Measurements from ENCODE around the gene IL22RA1. TPM values are rescaled to one million over a fixed set of nuclear protein-coding genes. Genes with fewer than 3 reads are reported as not detected.

The IL22RA1 gene
- total RNA-seq, 2 experiments from 2014 or later, result not detected

- H3K27me3 Mint-ChIP-seq (ENCODE audit: low read depth), result no peaks in the 10 kb centered on the region
- H3K4me3 Mint-ChIP-seq, result no peak overlapping the region
- H3K36me3 Mint-ChIP-seq (ENCODE audit: low read depth), result no peaks in the 10 kb centered on the region
- no peaks in the 10 kb centered on the region for H3K9me3 Mint-ChIP-seq (ENCODE audit: insufficient read depth)
- H3K4me1 Mint-ChIP-seq (ENCODE audit: low read depth), result no peaks in the 10 kb centered on the region
- ATAC-seq, result no peak
- DNase-seq, result no peak
- H3K27ac Mint-ChIP-seq, result no peak overlapping the region
- CTCF ChIA-PET, result interaction anchor here (2.7 to 4.7 kb wide), 2 partner anchors 30 kb away, joined by 15 to 19 read pairs; no protein-coding TSS in a partner anchor
- POLR2A ChIA-PET, result no interaction called here
These were observed 37.7 kb upstream of the IL22RA1 start for GRCh38 chr1:24180676-24181075.

DNA sequence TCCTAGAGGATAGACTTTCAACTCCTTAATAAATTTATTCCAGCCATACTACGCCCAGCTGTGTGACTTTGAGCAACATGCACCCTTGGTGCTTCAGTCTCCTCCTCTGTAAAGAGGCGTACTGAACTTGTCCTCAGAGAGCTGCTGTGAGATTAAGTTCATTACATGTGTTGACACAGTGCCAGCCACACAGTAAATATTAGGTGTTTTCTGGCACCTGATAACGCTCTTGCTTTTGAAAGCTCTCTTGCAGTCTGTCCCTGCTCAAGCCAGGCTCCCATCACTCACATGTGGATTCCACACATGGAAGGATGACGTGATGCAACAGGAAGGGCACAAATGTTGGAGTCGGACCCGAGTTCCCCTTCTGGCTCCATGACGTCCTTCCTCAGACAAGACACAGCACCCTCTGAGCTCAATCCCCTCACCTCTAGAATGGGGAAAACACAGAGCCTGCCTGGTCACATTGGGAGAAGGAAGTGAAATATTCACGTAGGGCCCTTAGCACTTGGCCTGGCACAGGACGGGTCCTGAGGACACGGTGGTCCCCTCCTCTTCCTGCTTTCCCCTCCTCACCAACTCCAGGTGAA, 36.4 kb upstream of the IL22RA1 start:
- ATAC-seq, result no peak

GRCh38 chr1:24178407-24178806, 35.5 kb upstream of the IL22RA1 start:
- peaks cover 2% of the 10 kb centered on the region for H3K27me3 Mint-ChIP-seq (ENCODE audit: low read depth)
- ChIA-PET CTCF (interaction anchor here (1.6 to 4.7 kb wide), 3 partner anchors 23 to 107 kb away, joined by 4 to 19 read pairs (median 4); no protein-coding TSS in a partner anchor), POLR2A (no interaction called here)
- H3K27ac Mint-ChIP-seq, result no peak overlapping the region
- no peaks in the 10 kb centered on the region for H3K4me1 Mint-ChIP-seq (ENCODE audit: low read depth)
- no peak overlapping the region for H3K4me3 Mint-ChIP-seq
- DNase-seq (no peak), ATAC-seq (no peak)
- H3K9me3 Mint-ChIP-seq (ENCODE audit: insufficient read depth), result no peaks in the 10 kb centered on the region
- no peaks in the 10 kb centered on the region for H3K36me3 Mint-ChIP-seq (ENCODE audit: low read depth)

More for the DNA sequence above, 36.4 kb upstream of the IL22RA1 start:
- Mint-ChIP-seq H3K36me3 (ENCODE audit: low read depth) (no peaks in the 10 kb centered on the region), H3K4me3 (no peak overlapping the region), H3K27me3 (ENCODE audit: low read depth) (peaks cover under 1% of the 10 kb centered on the region), H3K27ac (no peak overlapping the region), H3K9me3 (ENCODE audit: insufficient read depth) (no peaks in the 10 kb centered on the region), H3K4me1 (ENCODE audit: low read depth) (no peaks in the 10 kb centered on the region)
- CTCF ChIA-PET, result interaction anchor here (0.6 to 4.7 kb wide), 6 partner anchors 19 to 906 kb away, joined by 3 to 19 read pairs (median 4); no protein-coding TSS in a partner anchor
- POLR2A ChIA-PET, result no interaction called here
- no peak for DNase-seq

- no peak overlapping the region for H3K4me3 Mint-ChIP-seq
- no peaks in the 10 kb centered on the region for H3K4me1 Mint-ChIP-seq (ENCODE audit: low read depth)
- ChIA-PET POLR2A (no interaction called here), CTCF (interaction anchor here (4.7 kb wide), 1 partner anchor 27 kb away, joined by 19 read pairs; no protein-coding TSS in a partner anchor)
- ATAC-seq (no peak), DNase-seq (no peak)
- H3K27me3 Mint-ChIP-seq (ENCODE audit: low read depth), result peaks cover 2% of the 10 kb centered on the region
- H3K9me3 Mint-ChIP-seq (ENCODE audit: insufficient read depth), result no peaks in the 10 kb centered on the region
- no peak overlapping the region for H3K27ac Mint-ChIP-seq
- H3K36me3 Mint-ChIP-seq (ENCODE audit: low read depth), result no peaks in the 10 kb centered on the region
These were observed 34.2 kb upstream of the IL22RA1 start for GRCh38 chr1:24177161-24177560.

DNA sequence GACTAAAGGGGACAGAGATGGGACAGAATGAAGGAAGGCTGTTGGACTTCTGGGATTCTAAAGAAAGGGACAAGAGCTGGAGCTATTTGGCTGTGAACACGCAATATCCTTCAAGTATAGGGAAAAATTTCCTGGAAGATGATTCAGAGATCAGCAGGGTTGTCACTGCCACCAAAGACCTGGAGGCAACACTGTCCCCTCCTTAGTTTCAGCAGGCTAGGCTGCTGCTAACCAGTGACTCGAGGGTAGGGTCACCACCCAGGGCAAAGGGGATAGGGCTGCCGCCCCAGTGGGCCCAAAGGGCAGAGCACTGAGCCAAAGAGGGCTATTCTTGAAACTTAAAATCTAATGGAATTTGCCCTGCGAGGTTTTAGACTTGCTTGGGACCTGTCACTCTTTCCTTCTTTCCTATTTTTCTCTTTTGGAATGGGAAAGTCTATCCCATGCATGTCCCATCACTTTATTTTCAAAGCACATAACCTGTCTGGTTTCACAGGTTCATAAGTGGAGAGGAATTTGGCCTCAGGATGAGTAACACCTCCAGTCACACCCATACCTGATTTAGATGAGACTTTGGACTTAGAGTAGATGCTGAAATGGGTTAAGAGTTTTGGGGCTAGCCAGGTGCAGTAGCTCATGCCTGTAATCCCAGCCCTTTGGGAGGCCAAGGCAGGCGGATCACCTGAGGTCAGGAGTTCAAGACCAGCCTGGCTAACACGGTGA, 32.3 kb upstream of the IL22RA1 start:
- Mint-ChIP-seq H3K27me3 (ENCODE audit: low read depth) (peaks cover 2% of the 10 kb centered on the region), H3K9me3 (ENCODE audit: insufficient read depth) (no peaks in the 10 kb centered on the region), H3K4me1 (ENCODE audit: low read depth) (no peaks in the 10 kb centered on the region), H3K36me3 (ENCODE audit: low read depth) (no peaks in the 10 kb centered on the region), H3K4me3 (no peak overlapping the region), H3K27ac (no peak overlapping the region)
- DNase-seq (no peak), ATAC-seq (no peak)
- ChIA-PET CTCF (no interaction called here), POLR2A (no interaction called here)

DNA sequence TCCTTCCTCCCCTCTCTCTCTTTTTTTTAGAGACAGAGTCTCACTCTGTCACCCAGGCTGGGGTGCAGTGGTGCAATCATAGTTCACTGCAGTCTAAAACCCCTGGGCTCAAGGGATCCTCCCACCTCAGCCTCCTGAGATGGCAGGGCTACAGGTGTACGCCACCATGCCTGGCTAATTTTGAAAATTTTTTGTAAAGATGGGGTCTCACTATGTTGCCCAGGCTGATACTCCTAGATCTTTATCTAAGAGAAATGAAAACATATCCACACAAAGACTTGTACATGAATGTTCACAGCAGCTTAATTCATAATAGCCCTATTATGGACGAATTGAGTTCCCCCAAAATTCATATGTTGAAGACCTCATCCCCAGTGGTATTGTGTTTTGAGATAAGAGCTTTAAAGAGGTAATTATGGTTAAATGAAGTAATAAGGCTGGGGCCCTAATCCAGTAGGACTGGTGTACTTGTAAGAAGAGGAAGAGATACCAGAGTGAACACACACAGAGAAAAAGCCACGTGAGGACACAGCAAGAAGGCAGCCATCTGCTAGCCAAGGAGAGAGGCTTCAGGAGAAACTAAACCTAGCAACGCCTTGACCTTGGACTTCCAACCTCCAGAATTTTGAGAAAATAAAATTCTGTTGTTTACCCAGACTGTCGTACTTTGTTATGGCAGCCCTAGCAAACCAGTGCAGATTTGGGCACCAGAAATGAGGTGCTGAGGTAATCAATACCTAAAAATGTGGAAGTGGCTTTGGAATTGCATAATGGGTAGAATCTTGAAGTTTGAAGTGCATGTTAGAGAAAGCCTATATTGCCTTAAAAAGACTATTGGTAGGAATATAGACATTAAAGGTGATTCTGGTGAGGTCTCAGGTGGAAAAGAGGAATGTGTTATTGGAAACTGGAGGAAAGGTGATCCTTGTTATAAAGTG, 31.0 kb upstream of the IL22RA1 start:
- CTCF ChIA-PET, result no interaction called here

DNA sequence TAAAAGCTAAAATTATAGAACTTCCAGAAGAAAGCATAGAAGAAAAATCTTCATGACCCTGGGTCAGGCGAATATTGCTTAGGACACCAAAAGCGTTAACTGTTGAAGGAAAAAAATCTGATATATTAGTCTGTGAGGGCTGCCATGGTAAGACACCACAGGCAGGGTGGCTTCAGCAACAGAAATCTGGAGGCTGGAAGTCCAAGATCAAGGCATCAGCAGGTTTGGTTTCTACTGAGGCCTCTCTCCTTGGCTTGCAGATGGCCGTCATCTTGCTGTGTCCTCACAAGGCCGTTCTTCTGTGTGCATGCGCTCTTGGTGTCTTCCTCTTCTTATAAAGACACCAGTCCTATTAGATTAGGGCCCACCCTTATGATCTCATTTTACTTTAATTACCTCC, 29.7 kb upstream of the IL22RA1 start:
- DNase-seq (no peak), ATAC-seq (no peak)
- ChIA-PET POLR2A (no interaction called here), CTCF (interaction anchor here (0.9 to 1.5 kb wide), 5 partner anchors 12 to 243 kb away, joined by 3 to 7 read pairs (median 3); partner anchors contain the start of genes IFNLR1 and NIPAL3)
- H3K36me3 Mint-ChIP-seq (ENCODE audit: low read depth), result no peaks in the 10 kb centered on the region
- no peaks in the 10 kb centered on the region for H3K9me3 Mint-ChIP-seq (ENCODE audit: insufficient read depth)
- no peak overlapping the region for H3K27ac Mint-ChIP-seq
- peaks cover 2% of the 10 kb centered on the region for H3K27me3 Mint-ChIP-seq (ENCODE audit: low read depth)
- no peaks in the 10 kb centered on the region for H3K4me1 Mint-ChIP-seq (ENCODE audit: low read depth)
- no peak overlapping the region for H3K4me3 Mint-ChIP-seq

More for the DNA sequence above, 31.0 kb upstream of the IL22RA1 start:
- H3K27me3 Mint-ChIP-seq (ENCODE audit: low read depth), result peaks cover 2% of the 10 kb centered on the region
- H3K4me3 Mint-ChIP-seq, result no peak overlapping the region
- DNase-seq (no peak), ATAC-seq (no peak)
- no peaks in the 10 kb centered on the region for H3K36me3 Mint-ChIP-seq (ENCODE audit: low read depth)
- no peak overlapping the region for H3K27ac Mint-ChIP-seq
- POLR2A ChIA-PET, result no interaction called here
- H3K9me3 Mint-ChIP-seq (ENCODE audit: insufficient read depth), result no peaks in the 10 kb centered on the region
- no peaks in the 10 kb centered on the region for H3K4me1 Mint-ChIP-seq (ENCODE audit: low read depth)

GRCh38 chr1:24169286-24169685, 26.3 kb upstream of the IL22RA1 start:
- Mint-ChIP-seq H3K9me3 (ENCODE audit: insufficient read depth) (no peaks in the 10 kb centered on the region), H3K4me1 (ENCODE audit: low read depth) (no peaks in the 10 kb centered on the region), H3K27ac (no peak overlapping the region), H3K27me3 (ENCODE audit: low read depth) (peaks cover 1% of the 10 kb centered on the region), H3K36me3 (ENCODE audit: low read depth) (no peaks in the 10 kb centered on the region), H3K4me3 (no peak overlapping the region)
- ATAC-seq (no peak), DNase-seq (no peak)
- ChIA-PET POLR2A (no interaction called here), CTCF (interaction anchor here (2.1 kb wide), 1 partner anchor 30 kb away, joined by 5 read pairs; no protein-coding TSS in a partner anchor)

DNA sequence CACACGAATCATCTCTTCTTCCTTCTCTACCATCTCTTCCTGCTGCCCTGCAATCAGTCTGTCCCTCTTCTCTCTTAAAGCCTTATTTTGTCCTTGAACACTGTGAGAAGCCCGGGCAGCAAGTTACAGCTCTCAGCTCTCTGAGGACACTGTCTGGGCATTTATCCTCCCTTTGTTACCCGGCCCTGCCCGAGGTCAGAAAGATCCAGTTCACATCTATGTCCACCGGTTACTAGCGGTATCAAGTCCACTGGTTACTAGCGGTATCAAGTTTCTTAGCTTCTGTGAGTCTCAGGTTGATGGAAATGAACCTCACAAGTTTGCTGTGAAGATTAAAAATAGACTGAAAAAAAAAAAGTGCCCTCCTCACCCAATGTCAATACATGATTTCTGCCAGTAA, 25.3 kb upstream of the IL22RA1 start:
- Mint-ChIP-seq H3K9me3 (ENCODE audit: insufficient read depth) (no peaks in the 10 kb centered on the region), H3K36me3 (ENCODE audit: low read depth) (no peaks in the 10 kb centered on the region)

DNA sequence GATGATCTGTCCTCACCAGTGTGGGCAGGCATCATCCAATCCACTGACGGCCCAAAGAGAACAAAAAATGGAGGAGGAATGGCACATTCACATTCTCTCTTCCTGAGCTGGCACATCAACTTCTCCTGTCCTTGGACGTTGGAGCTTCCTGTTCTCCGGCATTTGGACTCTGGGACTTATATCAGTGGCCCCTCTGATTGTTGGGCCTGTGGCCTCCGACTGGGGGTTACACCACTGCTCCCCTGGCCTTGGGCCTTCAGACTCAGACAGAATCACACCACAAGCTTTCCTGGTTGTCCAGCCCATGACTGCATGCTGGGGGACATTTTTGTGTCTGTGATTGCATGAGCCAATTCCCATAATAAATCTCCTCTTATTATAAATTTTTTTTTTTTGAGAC, 24.1 kb upstream of the IL22RA1 start:
- ChIA-PET POLR2A (interaction anchor here (0.6 kb wide), 1 partner anchor 24 kb away, joined by 3 read pairs; no protein-coding TSS in a partner anchor), CTCF (interaction anchor here (1.0 kb wide), 1 partner anchor 17 kb away, joined by 4 read pairs; no protein-coding TSS in a partner anchor)
- Mint-ChIP-seq H3K9me3 (ENCODE audit: insufficient read depth) (no peaks in the 10 kb centered on the region), H3K27ac (no peak overlapping the region), H3K36me3 (ENCODE audit: low read depth) (no peaks in the 10 kb centered on the region), H3K4me1 (ENCODE audit: low read depth) (peaks cover 4% of the 10 kb centered on the region), H3K4me3 (no peak overlapping the region), H3K27me3 (ENCODE audit: low read depth) (no peaks in the 10 kb centered on the region)
- DNase-seq (no peak), ATAC-seq (no peak)

More for the DNA sequence above, 25.3 kb upstream of the IL22RA1 start:
- Mint-ChIP-seq H3K4me3 (no peak overlapping the region), H3K27me3 (ENCODE audit: low read depth) (no peaks in the 10 kb centered on the region), H3K4me1 (ENCODE audit: low read depth) (no peaks in the 10 kb centered on the region), H3K27ac (no peak overlapping the region)
- DNase-seq (no peak), ATAC-seq (no peak)
- ChIA-PET CTCF (interaction anchor here (2.1 kb wide), 1 partner anchor 31 kb away, joined by 5 read pairs; no protein-coding TSS in a partner anchor), POLR2A (interaction anchor here (0.7 kb wide), 1 partner anchor 1876 kb away, joined by 3 read pairs; no protein-coding TSS in a partner anchor)

- no peak for ATAC-seq
- Mint-ChIP-seq H3K9me3 (ENCODE audit: insufficient read depth) (no peaks in the 10 kb centered on the region), H3K36me3 (ENCODE audit: low read depth) (no peaks in the 10 kb centered on the region), H3K27ac (no peak overlapping the region), H3K4me3 (no peak overlapping the region), H3K4me1 (ENCODE audit: low read depth) (peaks cover 4% of the 10 kb centered on the region), H3K27me3 (ENCODE audit: low read depth) (no peaks in the 10 kb centered on the region)
- POLR2A ChIA-PET, result no interaction called here
- CTCF ChIA-PET, result interaction anchor here (0.6 to 1.0 kb wide), 3 partner anchors 15 to 34 kb away, joined by 3 to 6 read pairs (median 4); no protein-coding TSS in a partner anchor
- DNase-seq, result no peak
These were observed 22.6 kb upstream of the IL22RA1 start for GRCh38 chr1:24165500-24165899.
